SK-N-SH (cell line): ENCODE data around the gene WASF3.

Source experiments
- CTCF ChIP-seq: fragments of 200-600 bp; sonication (generic); IDR thresholded peaks from 2 replicates; pipeline ENCODE4 v1.6.1; 2017; ENCODE audit warnings: antibody characterized with exemption, mild to moderate bottlenecking, moderate library complexity
- EZH2phosphoT487 ChIP-seq: fragments of 200-600 bp; sonication (generic); IDR thresholded peaks from 2 replicates; pipeline ENCODE4 v1.6.1; 2017; ENCODE audit warnings: low read depth, mixed run types, mild to moderate bottlenecking, antibody characterized with exemption, moderate library complexity, borderline replicate concordance
- GABPA ChIP-seq: IDR thresholded peaks from 2 replicates; pipeline ENCODE4 v1.4.0; 2012; ENCODE audit warnings: low read depth, mild to moderate bottlenecking
- MXI1 ChIP-seq: IDR thresholded peaks from 2 replicates; pipeline ENCODE4 v1.6.1; 2012; ENCODE audit warnings: mild to moderate bottlenecking, low read depth, low read length, improper control_type of control experiment
- POLR2AphosphoS5 ChIP-seq: IDR thresholded peaks from 2 replicates; pipeline ENCODE4 v1.6.1; 2012; ENCODE audit warnings: low read depth, low read length
- TCF12 ChIP-seq: IDR thresholded peaks from 2 replicates; pipeline ENCODE4 v1.4.0; 2012
- ZBTB33 ChIP-seq: IDR thresholded peaks from 2 replicates; pipeline ENCODE4 v1.4.0; 2012; ENCODE audit warnings: low read depth, borderline replicate concordance

- TF ChIP-seq CTCF (no peak), MXI1 (no peak), GABPA (no peak), EZH2phosphoT487 (no peak), POLR2AphosphoS5 (no peak), TCF12 (no peak), ZBTB33 (no peak)
Measured at GRCh38 chr13:26618726-26619125, 61.2 kb downstream of the WASF3 start.
